ENCODE data around the gene ZMIZ1.

DNA sequence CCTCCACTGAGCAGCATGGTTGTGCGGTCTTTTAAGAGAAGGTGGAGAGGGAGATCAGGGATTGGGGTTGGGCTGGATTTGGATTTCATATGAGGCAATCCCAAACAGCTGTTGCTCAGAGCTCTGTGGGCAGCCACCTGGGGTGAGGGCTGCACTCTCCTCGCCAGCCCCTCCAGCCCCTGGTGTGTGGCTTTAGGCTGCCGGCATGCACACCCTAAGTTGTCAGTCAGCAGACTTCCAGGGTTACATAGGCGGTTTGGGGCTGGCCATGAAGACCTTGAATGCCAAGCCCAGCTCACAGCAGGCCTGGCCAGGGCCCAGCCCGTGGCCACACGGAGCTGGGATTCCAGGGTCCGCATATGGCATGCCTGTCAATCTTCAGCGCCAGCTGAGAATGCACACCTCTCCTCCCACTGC lies 54.8 kb downstream of the ZMIZ1 start:
- TF ChIP-seq POLR2AphosphoS5 (IDR thresholded peaks at IDR 0.05; ENCODE audit: low read depth, low read length) (no peak), SIN3A (IDR thresholded peaks at IDR 0.05; ENCODE audit: borderline replicate concordance, insufficient read depth, low read length) (no peak), TAF1 (IDR thresholded peaks at IDR 0.05; ENCODE audit: borderline replicate concordance, insufficient read depth, low read length) (no peak), FOXP2 (optimal IDR thresholded peaks at IDR 0.05; ENCODE audit: borderline replicate concordance, extremely low read depth, extremely low read length, insufficient read depth) (no peak)
- TF ChIP-seq, protein P1, sequence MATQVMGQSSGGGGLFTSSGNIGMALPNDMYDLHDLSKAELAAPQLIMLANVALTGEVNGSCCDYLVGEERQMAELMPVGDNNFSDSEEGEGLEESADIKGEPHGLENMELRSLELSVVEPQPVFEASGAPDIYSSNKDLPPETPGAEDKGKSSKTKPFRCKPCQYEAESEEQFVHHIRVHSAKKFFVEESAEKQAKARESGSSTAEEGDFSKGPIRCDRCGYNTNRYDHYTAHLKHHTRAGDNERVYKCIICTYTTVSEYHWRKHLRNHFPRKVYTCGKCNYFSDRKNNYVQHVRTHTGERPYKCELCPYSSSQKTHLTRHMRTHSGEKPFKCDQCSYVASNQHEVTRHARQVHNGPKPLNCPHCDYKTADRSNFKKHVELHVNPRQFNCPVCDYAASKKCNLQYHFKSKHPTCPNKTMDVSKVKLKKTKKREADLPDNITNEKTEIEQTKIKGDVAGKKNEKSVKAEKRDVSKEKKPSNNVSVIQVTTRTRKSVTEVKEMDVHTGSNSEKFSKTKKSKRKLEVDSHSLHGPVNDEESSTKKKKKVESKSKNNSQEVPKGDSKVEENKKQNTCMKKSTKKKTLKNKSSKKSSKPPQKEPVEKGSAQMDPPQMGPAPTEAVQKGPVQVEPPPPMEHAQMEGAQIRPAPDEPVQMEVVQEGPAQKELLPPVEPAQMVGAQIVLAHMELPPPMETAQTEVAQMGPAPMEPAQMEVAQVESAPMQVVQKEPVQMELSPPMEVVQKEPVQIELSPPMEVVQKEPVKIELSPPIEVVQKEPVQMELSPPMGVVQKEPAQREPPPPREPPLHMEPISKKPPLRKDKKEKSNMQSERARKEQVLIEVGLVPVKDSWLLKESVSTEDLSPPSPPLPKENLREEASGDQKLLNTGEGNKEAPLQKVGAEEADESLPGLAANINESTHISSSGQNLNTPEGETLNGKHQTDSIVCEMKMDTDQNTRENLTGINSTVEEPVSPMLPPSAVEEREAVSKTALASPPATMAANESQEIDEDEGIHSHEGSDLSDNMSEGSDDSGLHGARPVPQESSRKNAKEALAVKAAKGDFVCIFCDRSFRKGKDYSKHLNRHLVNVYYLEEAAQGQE (IDR thresholded peaks at IDR 0.05; ENCODE audit: insufficient read depth in 1 of 2, low read depth in 2 of 2, low read length in 2 of 2), result no peak
